ENCODE results near the gene TXNRD1.
"Not testable (repeated sequence)": the region's sequence is repeated elsewhere in the genome, so short reads cannot be mapped to it uniquely, and the experiment has no call there.

Gene TXNRD1

DNA sequence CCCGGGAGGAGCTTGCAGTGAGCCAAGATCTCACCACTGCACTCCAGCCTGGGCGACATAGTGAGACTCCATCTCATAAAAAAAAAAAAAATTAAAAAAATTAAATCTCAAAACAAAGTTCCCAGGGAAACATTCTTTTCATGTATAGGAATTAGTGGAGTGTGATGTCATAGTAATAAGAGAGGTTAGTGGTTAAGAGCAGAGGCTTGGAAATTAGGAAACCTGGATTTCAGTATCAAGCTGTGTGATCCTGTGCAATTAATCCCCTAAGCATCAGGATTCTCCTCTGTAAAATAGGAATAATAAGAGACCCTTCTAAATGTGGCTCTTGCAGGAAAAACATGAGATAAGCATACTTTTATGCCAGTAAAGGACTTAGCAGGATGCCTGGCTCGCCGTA, 3.1 kb upstream of the TXNRD1 start:
- DNase-seq (ENCODE audit: insufficient read length, low spot score) (no peak), FAIRE-seq (no peak)
- TF ChIP-seq POLR2A (IDR thresholded peaks at IDR 0.05; ENCODE audit: low read depth, low read length), result no peak

- FAIRE-seq (peak; percentile 88), DNase-seq (ENCODE audit: insufficient read length, low spot score) (peak; percentile 45)
- no peak for TF ChIP-seq POLR2A (IDR thresholded peaks at IDR 0.05; ENCODE audit: low read depth, low read length)
These were observed 1.6 kb upstream of the TXNRD1 start for GRCh38 chr12:104213952-104214351.

GRCh38 chr12:104216521-104216924, 944 bp downstream of the TXNRD1 start:
- TF ChIP-seq POLR2A (IDR thresholded peaks at IDR 0.05; ENCODE audit: low read depth, low read length), result no peak
- no peak for FAIRE-seq
- DNase-seq (ENCODE audit: insufficient read length, low spot score), result no peak

- DNase-seq (ENCODE audit: insufficient read length, low spot score); FAIRE-seq: not testable (repeated sequence)
These were observed 2.9 kb downstream of the TXNRD1 start for GRCh38 chr12:104218506-104218905.

GRCh38 chr12:104218935-104219334, 3.4 kb downstream of the TXNRD1 start:
- DNase-seq (ENCODE audit: insufficient read length, low spot score) (no peak), FAIRE-seq (no peak)
- TF ChIP-seq POLR2A (IDR thresholded peaks at IDR 0.05; ENCODE audit: low read depth, low read length), result no peak

- no peak for TF ChIP-seq POLR2A (IDR thresholded peaks at IDR 0.05; ENCODE audit: low read depth, low read length)
- FAIRE-seq, result peak; percentile 94
- peak; percentile 73 for DNase-seq (ENCODE audit: insufficient read length, low spot score)
These were observed 3.8 kb downstream of the TXNRD1 start for GRCh38 chr12:104219361-104219892.

GRCh38 chr12:104219908-104220404, 4.4 kb downstream of the TXNRD1 start:
- peak; percentile 54 for DNase-seq (ENCODE audit: insufficient read length, low spot score)
- no peak for FAIRE-seq
- TF ChIP-seq POLR2A (IDR thresholded peaks at IDR 0.05; ENCODE audit: low read depth, low read length), result no peak

GRCh38 chr12:104220931-104221330, 5.4 kb downstream of the TXNRD1 start:
- TF ChIP-seq POLR2A (IDR thresholded peaks at IDR 0.05; ENCODE audit: low read depth, low read length), result no peak
- DNase-seq (ENCODE audit: insufficient read length, low spot score) (no peak), FAIRE-seq (no peak)

GRCh38 chr12:104222976-104223375, 7.4 kb downstream of the TXNRD1 start:
- DNase-seq (ENCODE audit: insufficient read length, low spot score), result no peak
- TF ChIP-seq POLR2A (IDR thresholded peaks at IDR 0.05; ENCODE audit: low read depth, low read length), result no peak
- no peak for FAIRE-seq

DNA sequence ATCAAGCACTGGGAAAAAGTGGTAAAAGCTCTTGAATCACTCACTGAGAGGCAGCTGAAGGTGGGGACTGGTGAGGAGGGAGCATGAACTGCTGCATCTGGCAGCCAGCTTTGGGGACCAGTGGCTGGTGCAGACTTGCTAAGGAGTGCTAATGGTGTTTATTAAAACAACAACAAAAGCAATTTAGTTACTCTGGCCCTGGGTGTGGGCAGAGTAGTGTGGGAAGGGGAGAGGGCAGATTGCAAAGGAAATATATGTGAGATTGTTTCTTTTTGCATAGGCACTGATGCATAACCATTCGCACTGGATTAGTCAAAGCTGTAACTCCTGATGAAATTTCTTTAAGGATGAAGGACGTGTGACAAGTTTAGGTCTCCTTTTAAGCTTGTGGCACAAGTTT, 8.1 kb downstream of the TXNRD1 start:
- no peak for TF ChIP-seq POLR2A (IDR thresholded peaks at IDR 0.05; ENCODE audit: low read depth, low read length)
- DNase-seq (ENCODE audit: insufficient read length, low spot score) (no peak), FAIRE-seq (no peak)

- DNase-seq (ENCODE audit: insufficient read length, low spot score) (no peak), FAIRE-seq (no peak)
- no peak for TF ChIP-seq POLR2A (IDR thresholded peaks at IDR 0.05; ENCODE audit: low read depth, low read length)
These were observed 11.1 kb downstream of the TXNRD1 start for GRCh38 chr12:104226672-104227071.

DNA sequence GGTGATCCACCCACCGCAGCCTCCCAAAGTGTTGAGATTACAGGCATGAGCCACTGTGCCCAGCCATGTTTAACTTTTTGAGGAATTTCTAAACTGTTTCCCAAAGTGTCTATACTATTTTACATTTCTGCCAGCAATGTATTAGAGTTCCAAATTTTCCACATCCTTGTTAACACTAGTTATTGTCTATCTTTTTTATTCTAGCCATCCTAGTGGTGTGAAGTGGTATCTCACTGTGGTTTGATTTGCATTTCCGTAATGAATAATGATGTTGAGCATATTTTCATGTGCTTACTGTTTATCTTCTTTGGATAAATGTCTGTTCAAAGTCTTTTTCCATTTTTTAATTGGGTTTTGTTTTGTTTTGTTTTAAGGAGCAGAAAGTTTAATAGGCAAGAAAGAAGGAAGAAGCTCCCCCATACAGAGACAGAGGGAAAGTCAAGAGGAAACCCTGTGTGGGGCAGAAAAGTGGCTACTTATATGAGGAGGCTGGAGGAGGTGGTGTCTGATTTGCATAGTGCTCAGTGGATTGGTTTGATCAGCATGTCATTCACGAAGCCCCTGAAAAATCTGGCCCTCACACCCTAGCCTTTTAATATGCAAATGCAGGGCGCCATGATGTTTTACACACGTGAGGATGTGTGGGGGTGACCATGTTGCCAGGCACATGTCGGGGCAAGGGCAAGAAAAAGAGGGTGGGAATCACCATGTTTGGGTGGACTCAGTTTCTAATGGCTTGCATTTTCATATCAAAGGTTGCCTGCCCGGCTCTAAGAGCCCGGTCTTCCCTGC, 14.9 kb downstream of the TXNRD1 start:
- no peak for TF ChIP-seq POLR2A (IDR thresholded peaks at IDR 0.05; ENCODE audit: low read depth, low read length)
- no peak for DNase-seq (ENCODE audit: insufficient read length, low spot score)
- FAIRE-seq, result no peak

GRCh38 chr12:104232609-104233280, 17.2 kb downstream of the TXNRD1 start:
- FAIRE-seq, result no peak
- DNase-seq (ENCODE audit: insufficient read length, low spot score), result no peak
- no peak for TF ChIP-seq POLR2A (IDR thresholded peaks at IDR 0.05; ENCODE audit: low read depth, low read length)

DNA sequence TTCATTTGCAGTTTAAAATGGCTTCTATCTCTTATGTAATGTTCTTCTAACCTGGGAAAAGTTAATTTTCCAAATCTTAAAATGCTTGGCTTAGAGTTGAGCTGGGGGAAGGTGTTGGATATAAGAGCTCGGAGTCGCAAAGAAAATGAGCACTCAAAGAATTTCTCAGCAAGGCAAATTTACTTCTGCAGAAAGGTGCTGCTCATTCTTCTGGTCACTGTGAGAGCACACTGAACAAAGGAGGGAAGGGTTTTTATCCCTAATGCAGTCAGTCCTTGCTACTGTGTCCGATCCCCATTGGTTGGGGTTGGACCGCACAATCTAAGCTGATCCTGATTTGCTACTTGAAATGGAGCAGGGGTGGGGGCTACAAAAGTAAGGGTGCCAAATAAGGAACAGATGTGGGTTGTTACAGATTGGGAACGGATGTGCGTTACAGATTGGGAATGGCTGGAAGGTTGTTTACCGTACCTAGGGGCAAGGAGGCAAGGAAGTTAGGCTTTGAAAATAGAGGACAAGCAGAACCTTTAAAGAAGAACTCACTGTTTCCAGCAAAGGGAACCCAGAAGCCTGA, 19.4 kb downstream of the TXNRD1 start:
- DNase-seq (ENCODE audit: insufficient read length, low spot score), result no peak
- TF ChIP-seq POLR2A (IDR thresholded peaks at IDR 0.05; ENCODE audit: low read depth, low read length), result no peak
- no peak for FAIRE-seq
